ENCODE measurements around the gene ZNF518B. TPM values are rescaled to one million over a fixed set of nuclear protein-coding genes. Genes with fewer than 3 reads are reported as not detected.

Gene ZNF518B
- total and polyA plus RNA-seq, 9 of the 15 experiments (the other 6 are each of a cell fraction or from before 2014, with no cell fraction given) = 13.1 to 48.9 (median 37.5) TPM

- TF ChIP-seq ZNF740 (CRISPR knock-in tag; IDR thresholded peaks at IDR 0.05) (no peak), ZNF740 (tag; IDR thresholded peaks at IDR 0.05) (no peak), ZNF124 (CRISPR knock-in tag; IDR thresholded peaks at IDR 0.05) (no peak), ZNF263 (CRISPR knock-in tag; IDR thresholded peaks at IDR 0.05; ENCODE audit: borderline replicate concordance) (no peak), GTF2E2 (tag; IDR thresholded peaks at IDR 0.05) (no peak), ZBTB8A (IDR thresholded peaks at IDR 0.05; ENCODE audit: partially characterized antibody) (no peak), ZNF354B (CRISPR knock-in tag; IDR thresholded peaks at IDR 0.05) (no peak), ZNF717 (CRISPR knock-in tag; IDR thresholded peaks at IDR 0.05) (no peak), ARNT (IDR thresholded peaks at IDR 0.05) (no peak), NFIC (IDR thresholded peaks at IDR 0.05) (peak; percentile 50; the same call in 1 of the 2 replicates), XRCC5 (IDR thresholded peaks at IDR 0.05; ENCODE audit: low read depth, low read length) (0 out of 2 replicates have a peak, but pooled peaks have one; percentile 28), PHB (CRISPR knock-in tag; IDR thresholded peaks at IDR 0.05) (no peak), ERF (CRISPR knock-in tag; IDR thresholded peaks at IDR 0.05) (no peak), ZNF133 (CRISPR knock-in tag; IDR thresholded peaks at IDR 0.05) (no peak), MITF (IDR thresholded peaks at IDR 0.05) (no peak), FOXA1 (IDR thresholded peaks at IDR 0.05; ENCODE audit: borderline replicate concordance) (no peak), YY1 (IDR thresholded peaks at IDR 0.05; ENCODE audit: borderline replicate concordance in 1 of 3, control insufficient read depth in 1 of 3, extremely low read depth in 1 of 3, insufficient read depth in 3 of 3, insufficient read length in 1 of 3, insufficient replicate concordance in 2 of 3, low read depth in 1 of 3, low read length in 2 of 3) (peak in 1 of 3 experiments; percentile 20), ZBED1 (IDR thresholded peaks at IDR 0.05) (no peak), HEY1 (CRISPR knock-in tag; IDR thresholded peaks at IDR 0.05; ENCODE audit: borderline replicate concordance) (no peak), SMARCE1 (IDR thresholded peaks at IDR 0.05) (0 out of 2 replicates have a peak, but pooled peaks have one; percentile 4), BCOR (IDR thresholded peaks at IDR 0.05) (peak; percentile 43; the same call in 1 of the 2 replicates), BRD4 (IDR thresholded peaks at IDR 0.05) (no peak), CREBBP (IDR thresholded peaks at IDR 0.05; ENCODE audit: low read depth, low read length) (no peak), ZNF444 (CRISPR knock-in tag; IDR thresholded peaks at IDR 0.05) (no peak), ZFP91 (CRISPR knock-in tag; IDR thresholded peaks at IDR 0.05) (no peak), SMAD1 (IDR thresholded peaks at IDR 0.05; ENCODE audit: low read depth, low read length, partially characterized antibody) (no peak)
Measured at GRCh38 chr4:10460313-10461047, 3.3 kb upstream of the ZNF518B start (continued).

Measured in K562 (cell line).